ENCODE measurements around the gene HS6ST3.

DNA sequence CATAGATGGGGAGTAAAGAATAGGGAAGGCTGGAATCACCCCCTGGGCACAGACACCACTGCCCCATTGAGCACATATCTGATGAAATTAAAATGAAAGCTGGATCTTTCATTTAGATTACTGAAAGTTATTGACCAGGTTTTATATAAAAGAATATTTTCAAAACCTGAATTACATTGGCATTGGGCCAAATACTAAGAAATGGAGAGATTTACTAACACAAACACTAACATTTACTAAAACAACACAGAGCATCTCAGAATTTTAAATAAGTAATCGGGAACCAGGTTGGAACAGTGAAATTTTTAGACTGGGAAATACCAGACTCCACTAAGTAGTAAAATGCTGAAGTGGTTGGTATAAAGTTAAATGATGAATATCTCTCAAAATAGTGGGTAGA, 88.9 kb downstream of the HS6ST3 start:
- TF ChIP-seq EZH2 (IDR thresholded peaks at IDR 0.05) (no peak), POLR2AphosphoS5 (IDR thresholded peaks at IDR 0.05; ENCODE audit: borderline replicate concordance, low read depth, low read length) (no peak), FOXP2 (optimal IDR thresholded peaks at IDR 0.05; ENCODE audit: control extremely low read depth, extremely low read length, insufficient read depth) (no peak)
